Measurements from ENCODE around the gene DLG2. TPM values are rescaled to one million over a fixed set of nuclear protein-coding genes. Genes with fewer than 3 reads are reported as not detected.

Gene DLG2
- total and polyA plus RNA-seq, 2 donors, result 3.4 to 42.4 TPM

GRCh38 chr11:84564867-84565184 lies 1062.3 kb downstream of the DLG2 start:
- Histone ChIP-seq H3K4me3 (ENCODE audit: low read depth, low read length) (no peak overlapping the region), H3K36me3 (ENCODE audit: insufficient read depth) (no peaks in the 10 kb centered on the region), H3K27ac (ENCODE audit: low read depth) (no peak overlapping the region), H3K4me1 (ENCODE audit: insufficient read depth) (no peaks in the 10 kb centered on the region)
- no peak for DNase-seq (ENCODE audit: extremely low spot score)

GRCh38 chr11:84564180-84564866 lies 1062.8 kb downstream of the DLG2 start:
- Histone ChIP-seq H3K4me1 (ENCODE audit: insufficient read depth) (no peaks in the 10 kb centered on the region), H3K27ac (ENCODE audit: low read depth) (no peak overlapping the region), H3K36me3 (ENCODE audit: insufficient read depth) (no peaks in the 10 kb centered on the region), H3K4me3 (ENCODE audit: low read depth, low read length) (no peak overlapping the region)
- DNase-seq (ENCODE audit: extremely low spot score), result no peak
- 42% methylated on average over 4 of the region's 4 CpGs for WGBS

DNA sequence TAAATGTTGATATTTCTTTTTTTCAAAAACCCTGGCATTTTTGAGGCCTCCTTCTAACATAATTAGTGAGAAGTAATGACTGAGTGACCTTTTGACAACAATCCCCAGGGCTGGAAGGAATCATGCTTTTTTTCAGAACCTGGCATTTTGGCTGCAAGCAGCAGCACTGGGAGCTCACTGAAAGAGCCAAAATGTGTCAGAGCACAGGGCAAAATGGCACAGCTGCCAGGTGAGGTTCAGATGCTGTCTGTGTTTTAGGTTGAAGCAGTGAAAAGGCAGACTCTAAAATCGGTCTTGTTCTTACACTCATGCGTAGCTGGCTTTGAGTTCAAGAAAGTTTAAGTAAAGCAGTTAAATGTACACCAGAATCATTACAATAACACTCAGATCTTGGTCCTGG lies 1063.8 kb downstream of the DLG2 start:
- Histone ChIP-seq H3K4me1 (ENCODE audit: insufficient read depth) (no peaks in the 10 kb centered on the region), H3K4me3 (ENCODE audit: low read depth, low read length) (no peak overlapping the region), H3K36me3 (ENCODE audit: insufficient read depth) (no peaks in the 10 kb centered on the region), H3K27ac (ENCODE audit: low read depth) (no peak overlapping the region)
- DNase-seq (ENCODE audit: extremely low spot score), result no peak
- WGBS, result 62% methylated on average over 2 of the region's 2 CpGs

GRCh38 chr11:84560206-84560605 lies 1066.9 kb downstream of the DLG2 start:
- WGBS, result 98% methylated on average over 1 of the region's 1 CpG
- H3K27ac ChIP-seq (ENCODE audit: low read depth), result no peak overlapping the region
- no peaks in the 10 kb centered on the region for H3K36me3 ChIP-seq (ENCODE audit: insufficient read depth)
- no peak overlapping the region for H3K4me3 ChIP-seq (ENCODE audit: low read depth, low read length)
- no peak for DNase-seq (ENCODE audit: extremely low spot score)
- H3K4me1 ChIP-seq (ENCODE audit: insufficient read depth), result no peaks in the 10 kb centered on the region

DNA sequence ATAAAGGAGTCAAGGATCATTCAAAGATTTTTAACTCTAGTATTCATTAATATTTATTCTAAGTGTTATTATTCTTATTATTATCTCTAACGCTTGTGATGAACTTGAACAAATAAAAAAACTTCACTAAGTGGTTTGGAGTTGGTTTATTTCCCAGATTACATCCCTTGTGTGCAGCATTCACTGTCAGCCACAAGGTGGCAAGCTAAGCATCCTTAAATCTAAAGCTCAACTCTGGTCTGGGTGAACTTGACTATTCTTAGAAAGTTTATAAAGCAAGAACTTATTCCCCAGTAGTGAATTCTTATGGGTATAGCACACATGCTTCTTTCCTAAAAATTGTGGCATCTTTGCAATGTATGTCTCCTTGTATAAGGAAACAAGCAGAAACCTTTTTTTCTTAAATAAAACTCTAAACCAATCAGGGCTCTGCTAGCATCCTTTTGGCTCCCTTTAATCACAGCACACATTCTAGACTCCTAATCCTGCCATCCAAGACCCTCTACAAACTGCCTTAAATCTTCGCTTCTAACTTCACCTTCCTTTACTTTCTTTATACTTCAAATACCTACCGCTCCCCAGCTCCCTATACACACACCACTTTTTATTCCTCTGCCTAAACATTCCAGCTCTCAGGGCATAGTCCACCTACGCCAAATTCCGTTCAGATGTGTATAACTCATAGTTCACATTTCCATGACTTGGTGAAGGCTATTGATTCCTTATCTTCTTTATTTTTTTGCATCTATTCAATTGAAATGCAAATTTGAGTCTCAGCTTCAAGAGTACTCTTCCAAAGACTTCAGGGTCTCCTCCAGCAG lies 1068.8 kb downstream of the DLG2 start:
- Histone ChIP-seq H3K4me1 (ENCODE audit: insufficient read depth) (no peaks in the 10 kb centered on the region), H3K4me3 (ENCODE audit: low read depth, low read length) (no peak overlapping the region), H3K27ac (ENCODE audit: low read depth) (no peak overlapping the region), H3K36me3 (ENCODE audit: insufficient read depth) (no peaks in the 10 kb centered on the region)
- no peak for DNase-seq (ENCODE audit: extremely low spot score)
- 66% methylated on average over 5 of the region's 5 CpGs for WGBS

DNA sequence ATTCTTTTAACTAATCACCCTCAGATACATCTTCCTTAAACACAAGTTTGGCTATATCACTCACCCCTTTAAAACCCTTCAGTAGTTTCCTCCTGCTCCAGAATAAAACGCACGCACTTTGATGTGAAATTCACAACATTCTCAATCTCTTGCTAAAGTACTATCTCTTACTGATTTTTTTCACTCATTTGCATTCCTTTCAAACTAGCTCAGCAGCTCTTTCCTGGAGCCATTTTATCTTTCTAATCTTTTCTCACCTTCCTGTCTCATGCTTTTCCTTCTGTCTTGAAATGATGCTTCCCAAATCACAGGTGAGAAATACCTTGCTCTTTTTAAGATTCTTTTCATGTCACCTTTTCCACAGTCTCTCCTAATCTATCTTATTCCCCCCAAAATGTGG lies 1074.4 kb downstream of the DLG2 start:
- DNase-seq (ENCODE audit: extremely low spot score), result no peak
- H3K4me3 ChIP-seq (ENCODE audit: low read depth, low read length), result no peak overlapping the region
- 69% methylated on average over 2 of the region's 2 CpGs for WGBS

DNA sequence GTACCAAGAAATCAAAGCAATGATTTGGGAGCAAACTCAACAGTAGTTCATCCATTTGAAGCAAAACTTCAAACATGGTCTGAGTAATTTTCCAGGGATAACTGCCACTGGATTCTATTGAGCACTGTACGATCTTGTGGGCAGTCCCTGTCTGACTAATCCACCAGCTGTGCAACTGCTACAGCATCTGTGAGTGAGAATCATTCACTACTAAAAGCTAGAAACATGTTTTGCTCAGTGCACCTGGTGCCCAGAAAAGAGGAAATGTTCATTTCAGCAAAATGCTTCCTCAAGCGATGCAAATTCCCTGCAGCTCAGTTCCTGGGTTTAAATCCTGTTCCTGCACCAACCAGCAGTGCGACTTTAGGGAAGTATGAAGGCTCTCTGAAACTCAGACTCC lies 1077.9 kb downstream of the DLG2 start:
- no peak for DNase-seq (ENCODE audit: extremely low spot score)
- H3K4me1 ChIP-seq (ENCODE audit: insufficient read depth), result no peaks in the 10 kb centered on the region
- H3K36me3 ChIP-seq (ENCODE audit: insufficient read depth), result no peaks in the 10 kb centered on the region
- WGBS, result 64% methylated on average over 3 of the region's 3 CpGs
- no peak overlapping the region for H3K4me3 ChIP-seq (ENCODE audit: low read depth, low read length)
- H3K27ac ChIP-seq (ENCODE audit: low read depth), result no peak overlapping the region

More for the DNA sequence above, 1074.4 kb downstream of the DLG2 start:
- Histone ChIP-seq H3K36me3 (ENCODE audit: insufficient read depth) (no peaks in the 10 kb centered on the region), H3K4me1 (ENCODE audit: insufficient read depth) (no peaks in the 10 kb centered on the region), H3K27ac (ENCODE audit: low read depth) (no peak overlapping the region)

- 95% methylated on average over 2 of the region's 2 CpGs for WGBS
- Histone ChIP-seq H3K4me1 (ENCODE audit: insufficient read depth) (no peaks in the 10 kb centered on the region), H3K36me3 (ENCODE audit: insufficient read depth) (no peaks in the 10 kb centered on the region), H3K27ac (ENCODE audit: low read depth) (no peak overlapping the region), H3K4me3 (ENCODE audit: low read depth, low read length) (no peak overlapping the region)
- no peak for DNase-seq (ENCODE audit: extremely low spot score)
Observed at GRCh38 chr11:84544566-84544965, 1082.6 kb downstream of the DLG2 start.

- Histone ChIP-seq H3K27ac (ENCODE audit: low read depth) (no peak overlapping the region), H3K4me3 (ENCODE audit: low read depth, low read length) (no peak overlapping the region), H3K4me1 (ENCODE audit: insufficient read depth) (no peaks in the 10 kb centered on the region), H3K36me3 (ENCODE audit: insufficient read depth) (no peaks in the 10 kb centered on the region)
- DNase-seq (ENCODE audit: extremely low spot score), result no peak
- WGBS, result 47% methylated on average over 5 of the region's 5 CpGs
Observed at GRCh38 chr11:84543367-84544159, 1083.6 kb downstream of the DLG2 start.

GRCh38 chr11:84541731-84542340 lies 1085.3 kb downstream of the DLG2 start:
- WGBS, result 63% methylated on average over 4 of the region's 4 CpGs
- no peaks in the 10 kb centered on the region for H3K4me1 ChIP-seq (ENCODE audit: insufficient read depth)
- H3K27ac ChIP-seq (ENCODE audit: low read depth), result no peak overlapping the region
- H3K36me3 ChIP-seq (ENCODE audit: insufficient read depth), result no peaks in the 10 kb centered on the region
- no peak for DNase-seq (ENCODE audit: extremely low spot score)
- H3K4me3 ChIP-seq (ENCODE audit: low read depth, low read length), result no peak overlapping the region

DNA sequence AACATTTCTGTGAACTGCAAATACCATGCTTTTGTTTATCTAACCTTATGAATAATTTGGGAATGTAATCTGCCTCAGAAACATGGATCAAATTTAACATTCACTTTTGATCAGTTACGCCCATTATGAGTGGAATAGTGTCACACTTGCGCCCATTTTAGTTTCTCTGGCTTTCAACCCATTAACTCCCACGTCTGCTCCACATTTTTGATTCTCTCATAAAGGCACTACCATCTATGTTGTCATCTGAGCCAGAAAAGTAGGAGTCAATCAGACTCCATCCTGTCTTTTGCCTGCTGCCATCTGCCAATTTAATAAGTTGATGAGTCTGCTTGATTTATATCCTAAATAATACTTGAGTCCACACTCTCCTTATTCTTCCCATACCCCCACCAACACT lies 1090.7 kb downstream of the DLG2 start:
- Histone ChIP-seq H3K4me3 (ENCODE audit: low read depth, low read length) (no peak overlapping the region), H3K36me3 (ENCODE audit: insufficient read depth) (no peaks in the 10 kb centered on the region), H3K4me1 (ENCODE audit: insufficient read depth) (no peaks in the 10 kb centered on the region), H3K27ac (ENCODE audit: low read depth) (no peak overlapping the region)
- no peak for DNase-seq (ENCODE audit: extremely low spot score)
- WGBS, result 89% methylated on average over 3 of the region's 3 CpGs

- H3K27ac ChIP-seq (ENCODE audit: low read depth), result no peak overlapping the region
- H3K4me3 ChIP-seq (ENCODE audit: low read depth, low read length), result no peak overlapping the region
- no peaks in the 10 kb centered on the region for H3K36me3 ChIP-seq (ENCODE audit: insufficient read depth)
- H3K4me1 ChIP-seq (ENCODE audit: insufficient read depth), result no peaks in the 10 kb centered on the region
- no peak for DNase-seq (ENCODE audit: extremely low spot score)
- WGBS, result 94% methylated on average over 4 of the region's 4 CpGs
Observed at GRCh38 chr11:84532364-84532763, 1094.8 kb downstream of the DLG2 start.

DNA sequence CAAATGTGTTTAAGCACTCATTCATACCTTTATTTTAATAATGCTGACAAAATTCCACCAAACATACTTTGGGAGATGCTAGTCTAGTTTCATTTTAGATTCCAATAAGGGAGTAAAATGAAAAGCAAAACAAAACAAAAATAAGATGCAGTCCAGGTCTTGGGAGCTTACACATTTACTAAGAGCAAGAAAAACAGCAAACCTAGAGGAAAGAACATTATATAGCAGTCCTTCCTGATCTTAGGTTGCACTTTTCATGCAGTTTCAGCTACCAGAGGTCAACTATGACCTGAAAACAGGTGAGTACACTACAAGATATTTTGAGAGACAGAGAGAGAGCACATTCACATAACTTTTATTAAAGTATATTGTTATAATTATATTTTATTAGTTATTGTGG lies 1100.9 kb downstream of the DLG2 start:
- no peak overlapping the region for H3K27ac ChIP-seq (ENCODE audit: low read depth)
- H3K36me3 ChIP-seq (ENCODE audit: insufficient read depth), result no peaks in the 10 kb centered on the region
- H3K4me3 ChIP-seq (ENCODE audit: low read depth, low read length), result no peak overlapping the region
- no peak for DNase-seq (ENCODE audit: extremely low spot score)
- H3K4me1 ChIP-seq (ENCODE audit: insufficient read depth), result no peaks in the 10 kb centered on the region
